Measurements from ENCODE around the gene SLC22A23.

DNA sequence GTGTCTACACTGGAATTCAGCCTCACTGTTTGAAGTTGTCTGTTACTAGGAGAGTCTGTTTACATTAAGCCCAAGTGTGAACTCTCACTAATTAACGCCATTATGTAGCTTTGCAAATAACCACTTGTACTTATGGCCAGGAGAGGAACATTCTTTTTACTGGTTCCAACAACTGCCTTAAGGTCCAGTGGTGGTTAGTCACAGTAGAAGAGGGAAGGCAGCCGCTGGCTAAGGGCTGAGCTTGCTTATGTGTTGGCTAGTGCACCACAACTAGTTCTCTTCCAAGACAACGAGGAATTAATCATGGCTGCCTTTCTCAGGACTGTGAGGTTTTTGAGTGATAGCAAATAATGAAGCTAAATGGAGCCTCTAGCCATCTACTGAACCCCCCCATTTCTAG is 14.9 kb upstream of the SLC22A23 start:
- TF ChIP-seq, protein P1, sequence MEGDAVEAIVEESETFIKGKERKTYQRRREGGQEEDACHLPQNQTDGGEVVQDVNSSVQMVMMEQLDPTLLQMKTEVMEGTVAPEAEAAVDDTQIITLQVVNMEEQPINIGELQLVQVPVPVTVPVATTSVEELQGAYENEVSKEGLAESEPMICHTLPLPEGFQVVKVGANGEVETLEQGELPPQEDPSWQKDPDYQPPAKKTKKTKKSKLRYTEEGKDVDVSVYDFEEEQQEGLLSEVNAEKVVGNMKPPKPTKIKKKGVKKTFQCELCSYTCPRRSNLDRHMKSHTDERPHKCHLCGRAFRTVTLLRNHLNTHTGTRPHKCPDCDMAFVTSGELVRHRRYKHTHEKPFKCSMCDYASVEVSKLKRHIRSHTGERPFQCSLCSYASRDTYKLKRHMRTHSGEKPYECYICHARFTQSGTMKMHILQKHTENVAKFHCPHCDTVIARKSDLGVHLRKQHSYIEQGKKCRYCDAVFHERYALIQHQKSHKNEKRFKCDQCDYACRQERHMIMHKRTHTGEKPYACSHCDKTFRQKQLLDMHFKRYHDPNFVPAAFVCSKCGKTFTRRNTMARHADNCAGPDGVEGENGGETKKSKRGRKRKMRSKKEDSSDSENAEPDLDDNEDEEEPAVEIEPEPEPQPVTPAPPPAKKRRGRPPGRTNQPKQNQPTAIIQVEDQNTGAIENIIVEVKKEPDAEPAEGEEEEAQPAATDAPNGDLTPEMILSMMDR (IDR thresholded peaks at IDR 0.05; ENCODE audit: low read depth, low read length, poor library complexity, severe bottlenecking) = no peak
- no peak for TF ChIP-seq EZH2phosphoT487 (IDR thresholded peaks at IDR 0.05; ENCODE audit: borderline replicate concordance, low read length)

Data from DOHH2 (cell line).